GM13976 (cell line): ENCODE results near the gene CITED2.
"Not testable (repeated sequence)": the region's sequence is repeated elsewhere in the genome, so short reads cannot be mapped to it uniquely, and the experiment has no call there.

Source experiments
- DNase-seq: peaks from one replicate; pipeline ENCODE4 v3.0.0; 2012; ENCODE audit warnings: low spot score
- in situ Hi-C: fragments of 300-500 bp; cut with MboI; formaldehyde crosslinking; loops from one replicate; pipeline ENCODE4 v1.12.0; 2022; ENCODE audit warnings: low sequenced_read_pairs, mixed read lengths, inconsistent platforms; ENCODE audit not compliant: unreplicated experiment
- TF ChIP-seq, protein P1 (sequence below): IDR thresholded peaks from 2 replicates; pipeline ENCODE4 v1.5.1; 2012; ENCODE audit warnings: borderline replicate concordance, mild to moderate bottlenecking; ENCODE audit not compliant: insufficient read depth; ENCODE audit errors: extremely low read depth, missing control alignments, control extremely low read depth

The CITED2 gene, protein sequence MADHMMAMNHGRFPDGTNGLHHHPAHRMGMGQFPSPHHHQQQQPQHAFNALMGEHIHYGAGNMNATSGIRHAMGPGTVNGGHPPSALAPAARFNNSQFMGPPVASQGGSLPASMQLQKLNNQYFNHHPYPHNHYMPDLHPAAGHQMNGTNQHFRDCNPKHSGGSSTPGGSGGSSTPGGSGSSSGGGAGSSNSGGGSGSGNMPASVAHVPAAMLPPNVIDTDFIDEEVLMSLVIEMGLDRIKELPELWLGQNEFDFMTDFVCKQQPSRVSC

DNA sequence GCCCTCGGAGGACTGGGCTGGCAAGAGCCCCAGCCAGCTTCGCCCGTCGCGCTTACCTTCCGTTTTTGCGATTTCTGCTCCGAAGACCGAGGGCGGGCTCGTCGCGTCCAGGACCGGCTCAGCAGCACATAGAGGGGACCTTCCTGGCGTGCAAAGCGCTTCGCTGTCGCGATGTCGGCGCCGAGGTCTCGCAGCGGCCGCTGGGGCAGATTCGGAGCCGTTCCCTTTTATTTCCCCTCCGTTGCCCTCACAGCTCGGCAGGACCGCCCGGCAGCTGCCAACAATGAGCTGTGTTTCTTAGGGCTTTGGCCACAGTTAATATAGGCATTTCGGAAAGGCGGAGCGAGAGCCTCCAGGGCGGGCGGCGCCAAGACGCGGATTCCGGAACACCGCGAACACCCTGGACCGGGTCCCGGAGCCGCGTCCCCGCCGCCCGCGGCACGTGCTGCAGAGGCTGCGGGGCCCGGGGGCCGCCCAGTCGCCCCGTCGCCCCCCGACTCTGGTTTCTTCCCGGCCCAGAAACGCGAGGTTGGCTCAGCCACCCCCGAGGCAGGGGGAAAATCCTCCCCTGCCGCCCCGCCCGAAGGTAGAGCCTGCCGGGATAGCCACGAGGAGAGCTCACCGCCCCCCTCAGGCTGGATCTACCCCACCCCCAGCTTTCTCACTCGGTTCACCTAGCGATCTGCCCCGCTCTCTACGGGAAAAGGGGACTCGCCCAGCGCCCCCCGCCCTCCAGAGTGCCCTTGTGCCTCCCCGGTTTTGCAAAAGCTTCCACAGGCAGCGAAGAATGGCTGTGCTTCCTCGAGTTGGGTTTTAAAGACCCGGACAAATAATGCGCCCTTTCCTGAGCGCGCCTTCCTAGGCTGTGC is at the start of gene CITED2:
Gene CITED2 (minus strand): TSS at position 292 of the 869 bp plus-strand sequence. CDS start 704 bp downstream, outside the sequence.
- in situ Hi-C loops, result loop anchor here (25.0 kb wide), 1 partner anchor 513 kb away; no protein-coding TSS in a partner anchor
- TF ChIP-seq, protein P1, sequence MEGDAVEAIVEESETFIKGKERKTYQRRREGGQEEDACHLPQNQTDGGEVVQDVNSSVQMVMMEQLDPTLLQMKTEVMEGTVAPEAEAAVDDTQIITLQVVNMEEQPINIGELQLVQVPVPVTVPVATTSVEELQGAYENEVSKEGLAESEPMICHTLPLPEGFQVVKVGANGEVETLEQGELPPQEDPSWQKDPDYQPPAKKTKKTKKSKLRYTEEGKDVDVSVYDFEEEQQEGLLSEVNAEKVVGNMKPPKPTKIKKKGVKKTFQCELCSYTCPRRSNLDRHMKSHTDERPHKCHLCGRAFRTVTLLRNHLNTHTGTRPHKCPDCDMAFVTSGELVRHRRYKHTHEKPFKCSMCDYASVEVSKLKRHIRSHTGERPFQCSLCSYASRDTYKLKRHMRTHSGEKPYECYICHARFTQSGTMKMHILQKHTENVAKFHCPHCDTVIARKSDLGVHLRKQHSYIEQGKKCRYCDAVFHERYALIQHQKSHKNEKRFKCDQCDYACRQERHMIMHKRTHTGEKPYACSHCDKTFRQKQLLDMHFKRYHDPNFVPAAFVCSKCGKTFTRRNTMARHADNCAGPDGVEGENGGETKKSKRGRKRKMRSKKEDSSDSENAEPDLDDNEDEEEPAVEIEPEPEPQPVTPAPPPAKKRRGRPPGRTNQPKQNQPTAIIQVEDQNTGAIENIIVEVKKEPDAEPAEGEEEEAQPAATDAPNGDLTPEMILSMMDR, result no peak
- DNase-seq, result peak; percentile 88

- TF ChIP-seq, protein P1, result no peak
- in situ Hi-C loops, result no loop called here
- no peak for DNase-seq
Measured at GRCh38 chr6:139423037-139423703, 48.7 kb upstream of the CITED2 start.

- DNase-seq, result no peak
- TF ChIP-seq, protein P1, result no peak
- in situ Hi-C loops, result no loop called here
Measured at GRCh38 chr6:139422105-139423036, 47.9 kb upstream of the CITED2 start.

GRCh38 chr6:139418481-139419132 is 44.2 kb upstream of the CITED2 start:
- in situ Hi-C loops, result no loop called here
- TF ChIP-seq, protein P1, result no peak
- no peak for DNase-seq

DNA sequence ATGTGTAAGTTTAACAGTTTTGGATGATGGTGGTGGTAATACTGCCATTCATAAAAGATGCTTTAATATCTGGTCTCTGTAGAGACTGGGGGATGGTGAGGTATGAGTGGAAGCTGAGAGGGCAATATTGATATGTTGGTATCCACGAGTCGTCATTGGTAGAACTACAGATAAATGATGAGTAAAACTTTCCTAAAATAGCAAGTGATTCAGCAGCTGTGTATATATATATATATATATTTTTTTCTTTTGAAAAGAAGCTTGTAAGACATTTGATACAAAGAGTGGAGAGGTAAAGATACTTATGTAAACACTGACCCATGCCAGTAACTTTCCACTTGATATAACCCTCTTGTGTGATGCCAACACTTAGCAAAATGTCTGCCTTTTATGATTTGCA is 41.7 kb upstream of the CITED2 start:
- TF ChIP-seq, protein P1, result no peak
- in situ Hi-C loops, result no loop called here

GRCh38 chr6:139415365-139415764 is 40.9 kb upstream of the CITED2 start:
- DNase-seq, result no peak
- in situ Hi-C loops, result no loop called here
- TF ChIP-seq, protein P1, result no peak

More for the DNA sequence above, 41.7 kb upstream of the CITED2 start:
- no peak for DNase-seq

DNA sequence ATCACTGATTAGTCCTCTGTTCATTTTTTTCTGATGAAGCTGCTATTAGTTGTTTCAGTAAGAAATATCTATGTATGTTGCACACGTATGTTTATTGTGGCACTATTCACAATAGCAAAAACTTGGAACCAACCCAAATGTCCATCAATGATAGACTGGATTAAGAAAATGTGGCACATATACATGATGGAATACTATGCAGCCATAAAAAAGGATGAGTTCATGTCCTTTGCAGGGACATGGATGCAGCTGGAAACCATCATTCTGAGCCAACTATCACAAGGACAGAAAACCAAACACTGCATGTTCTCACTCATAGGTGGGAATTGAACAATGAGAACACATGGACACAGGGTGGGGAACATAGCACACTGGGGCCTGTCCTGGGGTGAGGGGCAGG is 37.7 kb upstream of the CITED2 start:
- DNase-seq, in situ Hi-C loops: not testable (repeated sequence)
